ENCODE results near the gene NCKAP1.
"Not testable (repeated sequence)": the region's sequence is repeated elsewhere in the genome, so short reads cannot be mapped to it uniquely, and the experiment has no call there.

DNA sequence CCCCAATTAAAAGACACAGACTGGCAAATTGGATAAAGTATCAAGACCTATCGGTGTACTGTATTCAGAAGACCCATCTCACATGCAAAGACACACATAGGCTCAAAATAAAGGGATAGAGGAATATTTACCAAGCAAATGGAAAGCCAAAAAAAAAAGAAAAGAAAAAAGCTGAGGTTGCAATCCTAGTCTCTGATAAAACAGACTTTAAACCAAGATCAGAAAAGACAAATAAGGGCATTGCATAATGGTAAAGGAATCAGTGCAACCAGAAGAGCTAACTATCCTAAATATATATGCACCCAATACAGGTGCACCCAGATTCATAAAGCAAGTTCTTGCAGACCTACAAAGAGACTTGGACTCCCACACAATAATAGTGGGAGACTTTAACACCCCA is 161.6 kb downstream of the NCKAP1 start:
- not testable (repeated sequence) for TF ChIP-seq POLR2A (IDR thresholded peaks at IDR 0.05; ENCODE audit: borderline replicate concordance, extremely low read depth, insufficient read depth, insufficient read length); ZNF274 (IDR thresholded peaks at IDR 0.05; ENCODE audit: low read depth, low read length); EZH2 (IDR thresholded peaks at IDR 0.05); TCF7L2 (IDR thresholded peaks at IDR 0.05; ENCODE audit: borderline replicate concordance, extremely low read depth, insufficient read depth, insufficient read length)
- TF ChIP-seq, protein P1, sequence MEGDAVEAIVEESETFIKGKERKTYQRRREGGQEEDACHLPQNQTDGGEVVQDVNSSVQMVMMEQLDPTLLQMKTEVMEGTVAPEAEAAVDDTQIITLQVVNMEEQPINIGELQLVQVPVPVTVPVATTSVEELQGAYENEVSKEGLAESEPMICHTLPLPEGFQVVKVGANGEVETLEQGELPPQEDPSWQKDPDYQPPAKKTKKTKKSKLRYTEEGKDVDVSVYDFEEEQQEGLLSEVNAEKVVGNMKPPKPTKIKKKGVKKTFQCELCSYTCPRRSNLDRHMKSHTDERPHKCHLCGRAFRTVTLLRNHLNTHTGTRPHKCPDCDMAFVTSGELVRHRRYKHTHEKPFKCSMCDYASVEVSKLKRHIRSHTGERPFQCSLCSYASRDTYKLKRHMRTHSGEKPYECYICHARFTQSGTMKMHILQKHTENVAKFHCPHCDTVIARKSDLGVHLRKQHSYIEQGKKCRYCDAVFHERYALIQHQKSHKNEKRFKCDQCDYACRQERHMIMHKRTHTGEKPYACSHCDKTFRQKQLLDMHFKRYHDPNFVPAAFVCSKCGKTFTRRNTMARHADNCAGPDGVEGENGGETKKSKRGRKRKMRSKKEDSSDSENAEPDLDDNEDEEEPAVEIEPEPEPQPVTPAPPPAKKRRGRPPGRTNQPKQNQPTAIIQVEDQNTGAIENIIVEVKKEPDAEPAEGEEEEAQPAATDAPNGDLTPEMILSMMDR (IDR thresholded peaks at IDR 0.05 in 2 of 3, conservative IDR thresholded peaks at IDR 0.05 in 1 of 3; ENCODE audit: borderline replicate concordance in 1 of 3, insufficient read depth in 1 of 3, low read depth in 2 of 3, low read length in 2 of 3), result not testable (repeated sequence)
- TF ChIP-seq, protein P2, sequence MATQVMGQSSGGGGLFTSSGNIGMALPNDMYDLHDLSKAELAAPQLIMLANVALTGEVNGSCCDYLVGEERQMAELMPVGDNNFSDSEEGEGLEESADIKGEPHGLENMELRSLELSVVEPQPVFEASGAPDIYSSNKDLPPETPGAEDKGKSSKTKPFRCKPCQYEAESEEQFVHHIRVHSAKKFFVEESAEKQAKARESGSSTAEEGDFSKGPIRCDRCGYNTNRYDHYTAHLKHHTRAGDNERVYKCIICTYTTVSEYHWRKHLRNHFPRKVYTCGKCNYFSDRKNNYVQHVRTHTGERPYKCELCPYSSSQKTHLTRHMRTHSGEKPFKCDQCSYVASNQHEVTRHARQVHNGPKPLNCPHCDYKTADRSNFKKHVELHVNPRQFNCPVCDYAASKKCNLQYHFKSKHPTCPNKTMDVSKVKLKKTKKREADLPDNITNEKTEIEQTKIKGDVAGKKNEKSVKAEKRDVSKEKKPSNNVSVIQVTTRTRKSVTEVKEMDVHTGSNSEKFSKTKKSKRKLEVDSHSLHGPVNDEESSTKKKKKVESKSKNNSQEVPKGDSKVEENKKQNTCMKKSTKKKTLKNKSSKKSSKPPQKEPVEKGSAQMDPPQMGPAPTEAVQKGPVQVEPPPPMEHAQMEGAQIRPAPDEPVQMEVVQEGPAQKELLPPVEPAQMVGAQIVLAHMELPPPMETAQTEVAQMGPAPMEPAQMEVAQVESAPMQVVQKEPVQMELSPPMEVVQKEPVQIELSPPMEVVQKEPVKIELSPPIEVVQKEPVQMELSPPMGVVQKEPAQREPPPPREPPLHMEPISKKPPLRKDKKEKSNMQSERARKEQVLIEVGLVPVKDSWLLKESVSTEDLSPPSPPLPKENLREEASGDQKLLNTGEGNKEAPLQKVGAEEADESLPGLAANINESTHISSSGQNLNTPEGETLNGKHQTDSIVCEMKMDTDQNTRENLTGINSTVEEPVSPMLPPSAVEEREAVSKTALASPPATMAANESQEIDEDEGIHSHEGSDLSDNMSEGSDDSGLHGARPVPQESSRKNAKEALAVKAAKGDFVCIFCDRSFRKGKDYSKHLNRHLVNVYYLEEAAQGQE (IDR thresholded peaks at IDR 0.05; ENCODE audit: low read depth), result not testable (repeated sequence)
- TF ChIP-seq, protein P3, sequence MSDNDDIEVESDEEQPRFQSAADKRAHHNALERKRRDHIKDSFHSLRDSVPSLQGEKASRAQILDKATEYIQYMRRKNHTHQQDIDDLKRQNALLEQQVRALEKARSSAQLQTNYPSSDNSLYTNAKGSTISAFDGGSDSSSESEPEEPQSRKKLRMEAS (IDR thresholded peaks at IDR 0.05), result not testable (repeated sequence)
